ENCODE data around the gene PLTP. TPM values are rescaled to one million over a fixed set of nuclear protein-coding genes. Genes with fewer than 3 reads are reported as not detected.

PLTP gene
- total and polyA plus RNA-seq, 2 of the 13 experiments (the other 11 are each of a cell fraction or from before 2014, with no cell fraction given), result 16.9 to 28.6 TPM

DNA sequence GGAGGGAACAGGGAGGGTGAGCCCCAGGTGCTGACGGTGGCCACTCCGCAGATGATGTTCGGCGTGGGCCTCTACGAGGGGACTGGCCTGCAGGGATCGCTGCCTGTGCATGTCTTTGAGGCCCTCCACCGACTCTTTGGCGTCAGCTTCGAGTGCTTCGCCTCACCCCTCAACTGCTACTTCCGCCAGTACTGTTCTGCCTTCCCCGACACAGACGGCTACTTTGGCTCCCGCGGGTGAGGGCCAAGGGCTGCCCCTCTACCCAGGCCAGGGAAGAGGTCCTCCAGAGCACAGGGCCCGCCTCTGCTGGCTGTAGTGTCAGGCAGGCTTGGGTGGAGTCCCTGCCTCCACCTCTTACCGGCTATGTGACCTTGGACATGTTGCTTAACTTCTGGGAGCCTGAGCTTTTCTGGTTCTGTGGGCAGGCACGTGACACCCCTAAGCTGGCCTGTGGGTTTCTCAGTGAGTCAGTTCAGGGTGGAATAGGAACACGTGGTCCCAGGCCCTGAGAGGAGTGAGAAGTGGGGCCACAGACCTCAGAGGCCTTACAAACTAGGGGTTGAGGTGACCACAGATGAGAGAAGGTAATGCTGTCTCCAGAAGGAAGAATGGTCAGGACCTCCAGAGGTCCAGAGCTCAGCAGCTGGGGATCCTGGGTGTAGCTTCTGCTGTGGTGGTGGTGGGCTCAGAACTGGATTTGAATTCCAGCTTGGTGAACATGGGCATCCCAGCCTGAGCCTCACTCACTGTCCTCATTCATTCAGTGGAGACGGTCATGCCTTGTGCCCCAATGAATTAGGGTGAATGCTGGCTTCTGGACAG, 34.4 kb upstream of the PLTP start (continued):
- TF ChIP-seq ZNF432 (CRISPR knock-in tag; IDR thresholded peaks at IDR 0.05; ENCODE audit: borderline replicate concordance) (0 out of 2 replicates have a peak, but pooled peaks have one; percentile 65), MYC (CRISPR knock-in tag; IDR thresholded peaks at IDR 0.05; ENCODE audit: borderline replicate concordance) (peak; percentile 97), CHD4 (IDR thresholded peaks at IDR 0.05; ENCODE audit: borderline replicate concordance, low read length) (peak; percentile 58; the same call in 1 of the 2 replicates), ZNF343 (CRISPR knock-in tag; IDR thresholded peaks at IDR 0.05) (peak; percentile 68; the same call in 1 of the 2 replicates), ZNF121 (CRISPR knock-in tag; IDR thresholded peaks at IDR 0.05) (peak; percentile 60; the same call in 1 of the 2 replicates), ZNF20 (CRISPR knock-in tag; IDR thresholded peaks at IDR 0.05) (no peak), LCORL (IDR thresholded peaks at IDR 0.05) (no peak), LCORL (CRISPR knock-in tag; IDR thresholded peaks at IDR 0.05) (peak; percentile 92; the same call in 1 of the 2 replicates), FOXA1 (IDR thresholded peaks at IDR 0.05) (no peak), FOXA1 (CRISPR knock-in tag; IDR thresholded peaks at IDR 0.05) (peak; percentile 11; the same call in 1 of the 2 replicates), POLR2AphosphoS5 (IDR thresholded peaks at IDR 0.05; ENCODE audit: low read depth, low read length) (peak; percentile 59; the same call in 1 of the 2 replicates), ZNF12 (CRISPR knock-in tag; IDR thresholded peaks at IDR 0.05) (peak; percentile 59), ZNF788 (CRISPR knock-in tag; IDR thresholded peaks at IDR 0.05; ENCODE audit: borderline replicate concordance) (peak; percentile 96; the same call in 1 of the 2 replicates), ZNF850 (CRISPR knock-in tag; conservative IDR thresholded peaks at IDR 0.05) (no peak), ZNF780A (CRISPR knock-in tag; IDR thresholded peaks at IDR 0.05) (no peak), CBX1 (IDR thresholded peaks at IDR 0.05; ENCODE audit: low read depth) (no peak), HOXA9 (CRISPR knock-in tag; IDR thresholded peaks at IDR 0.05; ENCODE audit: borderline replicate concordance) (no peak), YEATS2 (CRISPR knock-in tag; IDR thresholded peaks at IDR 0.05; ENCODE audit: borderline replicate concordance) (peak; percentile 84; the same call in 1 of the 2 replicates), SOX5 (CRISPR knock-in tag; IDR thresholded peaks at IDR 0.05; ENCODE audit: borderline replicate concordance) (peak; percentile 88)
- TF ChIP-seq, protein P1, sequence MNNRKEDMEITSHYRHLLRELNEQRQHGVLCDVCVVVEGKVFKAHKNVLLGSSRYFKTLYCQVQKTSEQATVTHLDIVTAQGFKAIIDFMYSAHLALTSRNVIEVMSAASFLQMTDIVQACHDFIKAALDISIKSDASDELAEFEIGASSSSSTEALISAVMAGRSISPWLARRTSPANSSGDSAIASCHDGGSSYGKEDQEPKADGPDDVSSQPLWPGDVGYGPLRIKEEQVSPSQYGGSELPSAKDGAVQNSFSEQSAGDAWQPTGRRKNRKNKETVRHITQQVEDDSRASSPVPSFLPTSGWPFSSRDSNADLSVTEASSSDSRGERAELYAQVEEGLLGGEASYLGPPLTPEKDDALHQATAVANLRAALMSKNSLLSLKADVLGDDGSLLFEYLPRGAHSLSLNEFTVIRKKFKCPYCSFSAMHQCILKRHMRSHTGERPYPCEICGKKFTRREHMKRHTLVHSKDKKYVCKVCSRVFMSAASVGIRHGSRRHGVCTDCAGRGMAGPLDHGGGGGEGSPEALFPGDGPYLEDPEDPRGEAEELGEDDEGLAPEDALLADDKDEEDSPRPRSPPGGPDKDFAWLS (CRISPR knock-in tag; IDR thresholded peaks at IDR 0.05; ENCODE audit: borderline replicate concordance), result peak; percentile 93; the same call in 1 of the 2 replicates
- TF ChIP-seq, protein P2, sequence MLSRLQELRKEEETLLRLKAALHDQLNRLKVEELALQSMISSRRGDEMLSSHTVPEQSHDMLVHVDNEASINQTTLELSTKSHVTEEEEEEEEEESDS (CRISPR knock-in tag; IDR thresholded peaks at IDR 0.05; ENCODE audit: borderline replicate concordance), result no peak
- TF ChIP-seq, protein P3, sequence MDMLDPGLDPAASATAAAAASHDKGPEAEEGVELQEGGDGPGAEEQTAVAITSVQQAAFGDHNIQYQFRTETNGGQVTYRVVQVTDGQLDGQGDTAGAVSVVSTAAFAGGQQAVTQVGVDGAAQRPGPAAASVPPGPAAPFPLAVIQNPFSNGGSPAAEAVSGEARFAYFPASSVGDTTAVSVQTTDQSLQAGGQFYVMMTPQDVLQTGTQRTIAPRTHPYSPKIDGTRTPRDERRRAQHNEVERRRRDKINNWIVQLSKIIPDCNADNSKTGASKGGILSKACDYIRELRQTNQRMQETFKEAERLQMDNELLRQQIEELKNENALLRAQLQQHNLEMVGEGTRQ (IDR thresholded peaks at IDR 0.05; ENCODE audit: low read depth, low read length), result peak; percentile 98
- TF ChIP-seq, protein P3 (CRISPR knock-in tag; IDR thresholded peaks at IDR 0.05; ENCODE audit: borderline replicate concordance), result peak; percentile 99
- TF ChIP-seq, protein P4, sequence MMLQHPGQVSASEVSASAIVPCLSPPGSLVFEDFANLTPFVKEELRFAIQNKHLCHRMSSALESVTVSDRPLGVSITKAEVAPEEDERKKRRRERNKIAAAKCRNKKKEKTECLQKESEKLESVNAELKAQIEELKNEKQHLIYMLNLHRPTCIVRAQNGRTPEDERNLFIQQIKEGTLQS (CRISPR knock-in tag; IDR thresholded peaks at IDR 0.05), result no peak; the same call in 1 of the 2 replicates
- TF ChIP-seq, protein P5, sequence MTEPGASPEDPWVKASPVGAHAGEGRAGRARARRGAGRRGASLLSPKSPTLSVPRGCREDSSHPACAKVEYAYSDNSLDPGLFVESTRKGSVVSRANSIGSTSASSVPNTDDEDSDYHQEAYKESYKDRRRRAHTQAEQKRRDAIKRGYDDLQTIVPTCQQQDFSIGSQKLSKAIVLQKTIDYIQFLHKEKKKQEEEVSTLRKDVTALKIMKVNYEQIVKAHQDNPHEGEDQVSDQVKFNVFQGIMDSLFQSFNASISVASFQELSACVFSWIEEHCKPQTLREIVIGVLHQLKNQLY (CRISPR knock-in tag; IDR thresholded peaks at IDR 0.05), result peak; percentile 98

Data from HepG2 (cell line).